K562 (cell line): Measurements from ENCODE around the gene MTG1.

Experiments used
- ATF3 ChIP-seq, 2 experiments: fragments of 450-650 bp in 1 of 2; sonication (generic) in 1 of 2; formaldehyde crosslinking in 1 of 2; IDR thresholded peaks in 1 of 2; conservative IDR thresholded peaks in 1 of 2; 2 replicates each; pipeline versions ENCODE4 v1.6.1 to v1.8.1; 2016 to 2023; ENCODE audit warnings: mild to moderate bottlenecking in 2 of 2, moderate library complexity in 2 of 2, inconsistent platforms in 1 of 2, missing genetic modification reagents in 1 of 2
- CREB1 ChIP-seq, 2 experiments: sonication (generic) in 1 of 2; formaldehyde crosslinking in 1 of 2; IDR thresholded peaks; 2 replicates each; pipeline versions ENCODE4 v1.6.1 to v1.8.0; 2012 to 2022; ENCODE audit warnings: inconsistent platforms in 1 of 2, mild to moderate bottlenecking in 1 of 2, missing genetic modification reagents in 1 of 2, moderate library complexity in 1 of 2
- EGR1 ChIP-seq: fragments of 450-650 bp; conservative IDR thresholded peaks from 2 replicates; pipeline ENCODE4 v1.6.1; 2017; ENCODE audit warnings: mild to moderate bottlenecking
- JUN ChIP-seq, 2 experiments: sonication (generic) in 1 of 2; formaldehyde crosslinking in 1 of 2; IDR thresholded peaks; 2 replicates each; pipeline versions ENCODE4 v1.6.1 to v1.8.0; 2012 to 2022; ENCODE audit warnings: borderline replicate concordance in 2 of 2, mild to moderate bottlenecking in 2 of 2, improper control_type of control experiment in 1 of 2, low read depth in 1 of 2, low read length in 1 of 2, missing genetic modification reagents in 1 of 2
- KLF16 ChIP-seq: IDR thresholded peaks from 2 replicates; pipeline ENCODE4 v1.6.1; 2016; ENCODE audit warnings: antibody characterized with exemption
- POLR2A ChIP-seq: fragments of 450-650 bp; conservative IDR thresholded peaks from 2 replicates; pipeline ENCODE4 v1.6.1; 2016
- POU5F1 ChIP-seq: fragments of 150-350 bp; IDR thresholded peaks from 2 replicates; pipeline ENCODE4 v1.6.1; 2014; ENCODE audit warnings: borderline replicate concordance, low read length, low read depth, mild to moderate bottlenecking; ENCODE audit not compliant: partially characterized antibody
- PRPF4 ChIP-seq: fragments of 200-400 bp; formaldehyde crosslinking; IDR thresholded peaks from one replicate; pipeline ENCODE4 v1.6.1; 2017; ENCODE audit warnings: low read length, low read depth, mild to moderate bottlenecking; ENCODE audit not compliant: insufficient read depth, poor library complexity, severe bottlenecking
- SRSF9 ChIP-seq: fragments of 200-400 bp; formaldehyde crosslinking; IDR thresholded peaks from 2 replicates; pipeline ENCODE4 v1.6.1; 2017; ENCODE audit warnings: low read depth, low read length, borderline replicate concordance
- ZNF124 ChIP-seq: sonication (generic); formaldehyde crosslinking; IDR thresholded peaks from 2 replicates; pipeline ENCODE4 v1.8.1; 2022; ENCODE audit warnings: missing genetic modification reagents
- TF ChIP-seq, protein P1 (sequence below), 3 experiments: IDR thresholded peaks in 2 of 3; conservative IDR thresholded peaks in 1 of 3; 2 replicates each; pipeline ENCODE4 v1.5.1; 2011 to 2012; ENCODE audit warnings: low read length in 3 of 3, mild to moderate bottlenecking in 3 of 3, control low read depth in 2 of 3, improper control_type of control experiment in 1 of 3, inconsistent platforms in 1 of 3, low read depth in 1 of 3, mixed read lengths in 1 of 3, moderate library complexity in 1 of 3; ENCODE audit not compliant: insufficient read depth in 2 of 3
- TF ChIP-seq, protein P2 (sequence below): fragments of 450-650 bp; IDR thresholded peaks from 2 replicates; pipeline ENCODE4 v1.6.1; 2016; ENCODE audit warnings: missing biosample characterization, missing genetic modification characterization
- TF ChIP-seq, protein P3 (sequence below): sonication (generic); formaldehyde crosslinking; IDR thresholded peaks from 2 replicates; pipeline ENCODE4 v1.8.1; 2023; ENCODE audit warnings: missing genetic modification reagents, mild to moderate bottlenecking, borderline replicate concordance

- TF ChIP-seq POU5F1 (no peak), KLF16 (no peak), ATF3 (IDR thresholded peaks at IDR 0.05) (no peak), ATF3 (CRISPR knock-in tag; conservative IDR thresholded peaks at IDR 0.05) (no peak), EGR1 (no peak), POLR2A (no peak), CREB1 (IDR thresholded peaks at IDR 0.05) (no peak), CREB1 (CRISPR knock-in tag; IDR thresholded peaks at IDR 0.05) (no peak), SRSF9 (no peak), PRPF4 (no peak), JUN (IDR thresholded peaks at IDR 0.05; ENCODE audit: borderline replicate concordance, low read depth, low read length) (no peak), JUN (CRISPR knock-in tag; IDR thresholded peaks at IDR 0.05; ENCODE audit: borderline replicate concordance) (no peak), ZNF124 (CRISPR knock-in tag) (no peak)
- TF ChIP-seq, protein P1, sequence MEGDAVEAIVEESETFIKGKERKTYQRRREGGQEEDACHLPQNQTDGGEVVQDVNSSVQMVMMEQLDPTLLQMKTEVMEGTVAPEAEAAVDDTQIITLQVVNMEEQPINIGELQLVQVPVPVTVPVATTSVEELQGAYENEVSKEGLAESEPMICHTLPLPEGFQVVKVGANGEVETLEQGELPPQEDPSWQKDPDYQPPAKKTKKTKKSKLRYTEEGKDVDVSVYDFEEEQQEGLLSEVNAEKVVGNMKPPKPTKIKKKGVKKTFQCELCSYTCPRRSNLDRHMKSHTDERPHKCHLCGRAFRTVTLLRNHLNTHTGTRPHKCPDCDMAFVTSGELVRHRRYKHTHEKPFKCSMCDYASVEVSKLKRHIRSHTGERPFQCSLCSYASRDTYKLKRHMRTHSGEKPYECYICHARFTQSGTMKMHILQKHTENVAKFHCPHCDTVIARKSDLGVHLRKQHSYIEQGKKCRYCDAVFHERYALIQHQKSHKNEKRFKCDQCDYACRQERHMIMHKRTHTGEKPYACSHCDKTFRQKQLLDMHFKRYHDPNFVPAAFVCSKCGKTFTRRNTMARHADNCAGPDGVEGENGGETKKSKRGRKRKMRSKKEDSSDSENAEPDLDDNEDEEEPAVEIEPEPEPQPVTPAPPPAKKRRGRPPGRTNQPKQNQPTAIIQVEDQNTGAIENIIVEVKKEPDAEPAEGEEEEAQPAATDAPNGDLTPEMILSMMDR (IDR thresholded peaks at IDR 0.05 in 2 of 3, conservative IDR thresholded peaks at IDR 0.05 in 1 of 3; ENCODE audit: insufficient read depth in 2 of 3, low read depth in 1 of 3, low read length in 3 of 3), result no peak
- TF ChIP-seq, protein P2, sequence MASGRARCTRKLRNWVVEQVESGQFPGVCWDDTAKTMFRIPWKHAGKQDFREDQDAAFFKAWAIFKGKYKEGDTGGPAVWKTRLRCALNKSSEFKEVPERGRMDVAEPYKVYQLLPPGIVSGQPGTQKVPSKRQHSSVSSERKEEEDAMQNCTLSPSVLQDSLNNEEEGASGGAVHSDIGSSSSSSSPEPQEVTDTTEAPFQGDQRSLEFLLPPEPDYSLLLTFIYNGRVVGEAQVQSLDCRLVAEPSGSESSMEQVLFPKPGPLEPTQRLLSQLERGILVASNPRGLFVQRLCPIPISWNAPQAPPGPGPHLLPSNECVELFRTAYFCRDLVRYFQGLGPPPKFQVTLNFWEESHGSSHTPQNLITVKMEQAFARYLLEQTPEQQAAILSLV, result no peak
- TF ChIP-seq, protein P3, sequence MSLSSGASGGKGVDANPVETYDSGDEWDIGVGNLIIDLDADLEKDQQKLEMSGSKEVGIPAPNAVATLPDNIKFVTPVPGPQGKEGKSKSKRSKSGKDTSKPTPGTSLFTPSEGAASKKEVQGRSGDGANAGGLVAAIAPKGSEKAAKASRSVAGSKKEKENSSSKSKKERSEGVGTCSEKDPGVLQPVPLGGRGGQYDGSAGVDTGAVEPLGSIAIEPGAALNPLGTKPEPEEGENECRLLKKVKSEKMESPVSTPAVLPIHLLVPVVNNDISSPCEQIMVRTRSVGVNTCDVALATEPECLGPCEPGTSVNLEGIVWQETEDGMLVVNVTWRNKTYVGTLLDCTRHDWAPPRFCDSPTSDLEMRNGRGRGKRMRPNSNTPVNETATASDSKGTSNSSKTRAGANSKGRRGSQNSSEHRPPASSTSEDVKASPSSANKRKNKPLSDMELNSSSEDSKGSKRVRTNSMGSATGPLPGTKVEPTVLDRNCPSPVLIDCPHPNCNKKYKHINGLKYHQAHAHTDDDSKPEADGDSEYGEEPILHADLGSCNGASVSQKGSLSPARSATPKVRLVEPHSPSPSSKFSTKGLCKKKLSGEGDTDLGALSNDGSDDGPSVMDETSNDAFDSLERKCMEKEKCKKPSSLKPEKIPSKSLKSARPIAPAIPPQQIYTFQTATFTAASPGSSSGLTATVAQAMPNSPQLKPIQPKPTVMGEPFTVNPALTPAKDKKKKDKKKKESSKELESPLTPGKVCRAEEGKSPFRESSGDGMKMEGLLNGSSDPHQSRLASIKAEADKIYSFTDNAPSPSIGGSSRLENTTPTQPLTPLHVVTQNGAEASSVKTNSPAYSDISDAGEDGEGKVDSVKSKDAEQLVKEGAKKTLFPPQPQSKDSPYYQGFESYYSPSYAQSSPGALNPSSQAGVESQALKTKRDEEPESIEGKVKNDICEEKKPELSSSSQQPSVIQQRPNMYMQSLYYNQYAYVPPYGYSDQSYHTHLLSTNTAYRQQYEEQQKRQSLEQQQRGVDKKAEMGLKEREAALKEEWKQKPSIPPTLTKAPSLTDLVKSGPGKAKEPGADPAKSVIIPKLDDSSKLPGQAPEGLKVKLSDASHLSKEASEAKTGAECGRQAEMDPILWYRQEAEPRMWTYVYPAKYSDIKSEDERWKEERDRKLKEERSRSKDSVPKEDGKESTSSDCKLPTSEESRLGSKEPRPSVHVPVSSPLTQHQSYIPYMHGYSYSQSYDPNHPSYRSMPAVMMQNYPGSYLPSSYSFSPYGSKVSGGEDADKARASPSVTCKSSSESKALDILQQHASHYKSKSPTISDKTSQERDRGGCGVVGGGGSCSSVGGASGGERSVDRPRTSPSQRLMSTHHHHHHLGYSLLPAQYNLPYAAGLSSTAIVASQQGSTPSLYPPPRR (CRISPR knock-in tag), result no peak
Observed at GRCh38 chr10:133364645-133365431, 29.1 kb upstream of the MTG1 start.
